Right lobe of liver (tissue), 6 donors: ENCODE results near the gene ST7. TPM values are rescaled to one million over a fixed set of nuclear protein-coding genes. Genes with fewer than 3 reads are reported as not detected.

Experiments
- ATAC-seq, 4 donors: fragments of 200-7000 bp; cut with Tn5 transposase; one replicate each; pipeline ENCODE4 v1.9.1; 2020; ENCODE audit warnings: mild to moderate bottlenecking in 4 of 4, moderate library complexity in 4 of 4
- DNase-seq, 3 donors: peaks; one replicate each; pipeline ENCODE4 v3.0.0-alpha.2; 2020
- H3K27ac ChIP-seq, 3 donors: fragments of 200-600 bp; one replicate each; pipeline ENCODE4 v1.8.0; 2022
- H3K27me3 ChIP-seq, 2 donors: fragments of 200-600 bp; one replicate each; pipeline ENCODE4 v1.8.0; 2022
- H3K36me3 ChIP-seq, 4 donors: fragments of 200-600 bp; sonication (generic) in 1 of 4; one replicate each; pipeline versions ENCODE4 v1.5.1 to v1.8.0; 2017 to 2022; ENCODE audit warnings: control low read depth in 1 of 4
- H3K4me1 ChIP-seq, 4 donors: fragments of 200-600 bp; sonication (generic) in 1 of 4; one replicate each; pipeline versions ENCODE4 v1.5.1 to v1.8.0; 2017 to 2022; ENCODE audit warnings: control low read depth in 1 of 4
- H3K4me3 ChIP-seq, 3 donors: fragments of 200-600 bp; one replicate each; pipeline ENCODE4 v1.8.0; 2022
- H3K9me3 ChIP-seq, 4 donors: fragments of 200-600 bp; sonication (generic) in 1 of 4; one replicate each; pipeline versions ENCODE4 v1.5.1 to v1.8.0; 2017 to 2022; ENCODE audit warnings: control low read depth in 1 of 4
- CTCF ChIP-seq, 4 donors: fragments of 200-600 bp in 3 of 4; fragments of 450-650 bp in 1 of 4; IDR thresholded peaks; one replicate each; pipeline versions ENCODE4 v1.5.1 to v1.8.0; 2016 to 2022; ENCODE audit warnings: antibody characterized with exemption in 4 of 4, mild to moderate bottlenecking in 2 of 4
- POLR2A ChIP-seq: fragments of 450-650 bp; IDR thresholded peaks from one replicate; pipeline ENCODE4 v1.6.1; 2017; ENCODE audit warnings: antibody characterized with exemption, mild to moderate bottlenecking
- WGBS: methylation state at CpG from one replicate; pipeline ENCODE4 v1.1.6; 2018; ENCODE audit warnings: low coverage, low lambda C conversion rate; ENCODE audit not compliant: insufficient coverage; ENCODE audit errors: missing lambda C conversion rate; 5-methylcytosine and 5-hydroxymethylcytosine counted together
- intact Hi-C, 2 donors: fragments of 100-400 bp; cut with DNase I; formaldehyde crosslinking; loops; one replicate each; pipeline versions ENCODE4 v1.11.2 to v1.14.1; 2022
- total RNA-seq, 6 experiments: library from RNA; depleted of rRNA in 2 of 6; stranded (reverse); fragments of >200 nt in 2 of 6; fragmentation: NEBNext Ultra II Directional in 3 of 6; extraction: Animal tissue kit (Norgen Biotek cat#: 25700) in 3 of 6; gene quantifications; one replicate each; pipeline versions ENCODE4 v1.1.0 to v1.2.4, GENCODE V29; 2016 to 2023
- donor health status: DM: no; HTN: yes; CAD: no.
- donor health status: DM: no; HTN: no; CAD: no.
- donor health status: DM: no; HTN: no; CAD: no.
- donor health status: DM: no; HTN: yes; CAD: no.
- donor health status: DM: no; HTN: yes; CAD: no.

The ST7 gene
- total RNA-seq, 6 experiments from 2014 or later, result 17.4 to 29.9 (median 22.4) TPM

GRCh38 chr7:117188949-117189592 lies 235.8 kb downstream of the ST7 start:
- H3K4me3 ChIP-seq, result no peak overlapping the region
- H3K9me3 ChIP-seq, result no peaks in the 10 kb centered on the region
- H3K27me3 ChIP-seq, result no peaks in the 10 kb centered on the region
- DNase-seq, result no peak
- no peak for ATAC-seq
- intact Hi-C loops, result no loop called here
- H3K36me3 ChIP-seq, result peaks cover 0 to 4% (median 0%) of the 10 kb centered on the region in 4 donors
- TF ChIP-seq CTCF (IDR thresholded peaks at IDR 0.05) (no peak), POLR2A (no peak)
- no peak overlapping the region for H3K27ac ChIP-seq
- H3K4me1 ChIP-seq, result no peaks in the 10 kb centered on the region
- WGBS, result 91% methylated on average over 5 of the region's 5 CpGs

GRCh38 chr7:117190104-117190503 lies 236.8 kb downstream of the ST7 start:
- TF ChIP-seq POLR2A (no peak), CTCF (IDR thresholded peaks at IDR 0.05) (no peak)
- no peaks in the 10 kb centered on the region for H3K4me1 ChIP-seq
- H3K27me3 ChIP-seq, result no peaks in the 10 kb centered on the region
- no peak for ATAC-seq
- H3K27ac ChIP-seq, result no peak overlapping the region
- no peak overlapping the region for H3K4me3 ChIP-seq
- DNase-seq, result no peak
- 97% methylated on average over 8 of the region's 8 CpGs for WGBS
- H3K36me3 ChIP-seq, result peaks cover 0 to 4% (median 0%) of the 10 kb centered on the region in 4 donors
- intact Hi-C loops, result no loop called here
- H3K9me3 ChIP-seq, result no peaks in the 10 kb centered on the region

GRCh38 chr7:117190746-117191435 lies 237.6 kb downstream of the ST7 start:
- Histone ChIP-seq H3K9me3 (no peaks in the 10 kb centered on the region), H3K36me3 (peaks cover 0 to 4% (median 0%) of the 10 kb centered on the region in 4 donors), H3K27me3 (no peaks in the 10 kb centered on the region), H3K27ac (no peak overlapping the region), H3K4me1 (no peaks in the 10 kb centered on the region), H3K4me3 (no peak overlapping the region)
- intact Hi-C loops, result no loop called here
- DNase-seq, result no peak
- no peak for ATAC-seq
- no peak for TF ChIP-seq POLR2A
- no peak for TF ChIP-seq CTCF (IDR thresholded peaks at IDR 0.05)
- WGBS, result 95% methylated on average over 8 of the region's 9 CpGs

- Histone ChIP-seq H3K4me3 (no peak overlapping the region), H3K9me3 (no peaks in the 10 kb centered on the region), H3K36me3 (peaks cover 0 to 4% (median 0%) of the 10 kb centered on the region in 4 donors), H3K4me1 (no peaks in the 10 kb centered on the region), H3K27ac (no peak overlapping the region), H3K27me3 (no peaks in the 10 kb centered on the region)
- intact Hi-C loops, result no loop called here
- TF ChIP-seq POLR2A, result no peak
- no peak for DNase-seq
- no peak for ATAC-seq
- 100% methylated on average over 1 of the region's 1 CpG for WGBS
These were observed 238.8 kb downstream of the ST7 start for GRCh38 chr7:117192108-117192507.

GRCh38 chr7:117193564-117193963 lies 240.3 kb downstream of the ST7 start:
- TF ChIP-seq POLR2A (no peak), CTCF (IDR thresholded peaks at IDR 0.05) (no peak)
- no peak for ATAC-seq
- WGBS, result 100% methylated on average over 2 of the region's 2 CpGs
- Histone ChIP-seq H3K4me3 (no peak overlapping the region), H3K36me3 (peaks cover 0 to 4% (median 0%) of the 10 kb centered on the region in 4 donors), H3K27ac (no peak overlapping the region), H3K9me3 (no peaks in the 10 kb centered on the region), H3K27me3 (no peaks in the 10 kb centered on the region), H3K4me1 (no peaks in the 10 kb centered on the region)
- intact Hi-C loops, result no loop called here
- no peak for DNase-seq
